HEK293T (cell line): ENCODE results near the gene ZFYVE27.

Source experiments
- CTBP1 ChIP-seq: fragments of 450-650 bp; IDR thresholded peaks from 2 replicates; pipeline ENCODE4 v1.6.1; 2016; ENCODE audit warnings: borderline replicate concordance
- FOXK2 ChIP-seq: fragments of 450-650 bp; IDR thresholded peaks from 2 replicates; pipeline ENCODE4 v1.6.1; 2016; ENCODE audit warnings: mild to moderate bottlenecking
- FOXM1 ChIP-seq: fragments of 450-650 bp; IDR thresholded peaks from 2 replicates; pipeline ENCODE4 v1.6.1; 2017; ENCODE audit warnings: mild to moderate bottlenecking, borderline replicate concordance

- TF ChIP-seq FOXK2 = no peak
- TF ChIP-seq FOXM1 = no peak
- no peak for TF ChIP-seq CTBP1
Observed at GRCh38 chr10:97770255-97770654, 33.3 kb downstream of the ZFYVE27 start.
